Measurements from ENCODE around the gene EDC4. TPM values are rescaled to one million over a fixed set of nuclear protein-coding genes. Genes with fewer than 3 reads are reported as not detected.
"Not testable (repeated sequence)": the region's sequence is repeated elsewhere in the genome, so short reads cannot be mapped to it uniquely, and the experiment has no call there.

The EDC4 gene
- total and polyA plus RNA-seq, 4 donors, result 14.4 to 66.4 (median 50.0) TPM

DNA sequence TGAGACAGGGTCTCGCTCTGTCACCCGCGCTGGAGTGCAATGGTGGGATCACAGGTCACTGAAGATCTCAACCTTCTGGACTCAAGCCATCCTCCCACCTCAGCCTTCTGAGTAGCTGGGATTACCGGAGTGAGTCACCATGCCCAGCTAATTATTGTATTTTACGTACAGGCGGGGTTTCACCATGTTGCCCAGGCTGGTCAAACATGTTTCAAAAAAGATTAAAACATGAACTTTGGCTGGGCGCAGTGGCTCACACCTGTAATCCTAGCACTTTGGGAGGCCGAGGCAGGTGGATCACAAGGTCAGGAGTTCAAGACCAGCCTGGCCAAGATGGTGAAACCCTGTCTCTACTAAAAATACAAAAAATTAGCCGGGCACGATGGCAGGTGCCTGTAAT is 35.7 kb upstream of the EDC4 start:
- H3K9me3 ChIP-seq (ENCODE audit: control insufficient read depth, low read length); intact Hi-C loops (cut with DNase I); H3K27me3 ChIP-seq (ENCODE audit: control insufficient read depth in 1 of 2, insufficient read depth in 2 of 2, low read length in 1 of 2); H3K27ac ChIP-seq (ENCODE audit: low read depth in 1 of 2, low read length in 2 of 2); H3K4me1 ChIP-seq (ENCODE audit: control insufficient read depth in 1 of 2, insufficient read depth in 2 of 2, low read length in 2 of 2); DNase-seq; H3K36me3 ChIP-seq (ENCODE audit: control insufficient read depth in 1 of 2, insufficient read depth in 2 of 2, low read length in 1 of 2); H3K4me3 ChIP-seq (ENCODE audit: low read length in 2 of 2); ATAC-seq (ENCODE audit: low FRiP score): not testable (repeated sequence)
- 93 to 94% methylated on average over 10 of the region's 10 CpGs for WGBS, 2 donors

DNA sequence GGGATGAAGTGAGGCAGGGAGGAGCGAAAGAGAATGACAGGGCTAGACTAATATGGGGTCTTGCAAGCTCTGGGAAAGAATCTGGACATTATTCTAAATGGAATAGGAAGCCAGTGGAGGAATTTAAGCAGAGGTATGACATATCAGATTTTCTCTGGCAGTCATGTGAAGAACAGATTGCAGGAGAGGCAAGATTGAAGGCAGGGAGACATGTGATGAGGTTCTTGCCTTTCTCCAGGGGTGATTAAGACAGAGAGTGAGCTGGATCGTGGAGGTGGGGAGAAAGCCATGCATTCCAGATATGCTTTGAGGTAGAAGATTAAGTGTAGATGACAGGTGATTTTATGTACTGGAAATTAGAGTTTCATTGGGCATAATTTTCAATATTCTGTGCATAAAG is 35.0 kb upstream of the EDC4 start:
- DNase-seq, result no peak
- Histone ChIP-seq H3K27ac (ENCODE audit: low read depth in 1 of 2, low read length in 2 of 2) (no peak overlapping the region), H3K36me3 (ENCODE audit: control insufficient read depth in 1 of 2, insufficient read depth in 2 of 2, low read length in 1 of 2) (no peaks in the 10 kb centered on the region), H3K27me3 (ENCODE audit: control insufficient read depth in 1 of 2, insufficient read depth in 2 of 2, low read length in 1 of 2) (no peaks in the 10 kb centered on the region), H3K4me1 (ENCODE audit: control insufficient read depth in 1 of 2, insufficient read depth in 2 of 2, low read length in 2 of 2) (no peaks in the 10 kb centered on the region), H3K9me3 (ENCODE audit: control insufficient read depth, low read length) (no peaks in the 10 kb centered on the region), H3K4me3 (ENCODE audit: low read length in 2 of 2) (no peak overlapping the region)
- intact Hi-C loops (cut with DNase I), result no loop called here
- WGBS, 2 donors, result 83 to 91% methylated on average over 2 of the region's 2 CpGs
- no peak for ATAC-seq (ENCODE audit: low FRiP score)

DNA sequence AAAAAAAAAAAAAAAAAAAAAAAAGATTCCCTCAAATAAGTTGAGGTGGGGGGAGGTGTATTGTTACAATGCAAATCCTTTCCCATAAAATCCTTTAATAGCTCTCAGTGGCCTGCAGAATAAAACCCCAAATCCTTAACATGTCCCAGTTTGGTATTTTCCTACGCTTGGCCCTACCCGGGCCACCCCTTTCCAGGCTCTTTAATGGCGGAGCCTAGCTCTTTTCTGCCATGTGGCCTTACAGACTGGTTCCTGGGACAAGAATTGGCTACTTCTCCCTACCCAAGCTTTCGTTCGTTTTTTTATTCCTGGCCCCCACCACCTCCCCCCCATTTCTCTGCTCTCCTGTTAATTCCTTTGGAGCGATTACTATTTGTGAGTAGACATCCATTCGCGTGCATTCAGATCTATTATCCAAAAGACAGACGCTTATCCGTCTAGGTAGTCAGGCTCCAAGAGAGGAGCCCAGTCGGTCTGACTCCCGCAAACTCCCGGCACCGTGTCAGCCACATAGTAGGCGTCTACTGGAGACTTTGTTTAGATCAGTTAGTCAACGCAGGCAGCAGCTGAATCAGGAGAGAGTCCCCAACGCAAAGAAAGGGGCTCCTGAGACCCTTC is 31.5 kb upstream of the EDC4 start:
- DNase-seq, result no peak
- H3K27me3 ChIP-seq (ENCODE audit: control insufficient read depth in 1 of 2, insufficient read depth in 2 of 2, low read length in 1 of 2), result no peaks in the 10 kb centered on the region
- H3K36me3 ChIP-seq (ENCODE audit: control insufficient read depth in 1 of 2, insufficient read depth in 2 of 2, low read length in 1 of 2), result no peaks in the 10 kb centered on the region
- WGBS, 2 donors, result 30 to 33% methylated on average over 17 of the region's 17 CpGs
- ATAC-seq (ENCODE audit: low FRiP score), result no peak
- no peaks in the 10 kb centered on the region for H3K9me3 ChIP-seq (ENCODE audit: control insufficient read depth, low read length)
- intact Hi-C loops (cut with DNase I), result loop anchor here (5.0 kb wide), 2 partner anchors 34 to 41 kb away; partner anchors contain the start of genes NRN1L (in 1 of the 2), RANBP10 (in 1 of the 2) and TSNAXIP1 (in 1 of the 2)
- peak overlapping the region in 1 of 2 donors; percentile 42 for H3K4me3 ChIP-seq (ENCODE audit: low read length in 2 of 2)
- peak overlapping the region in 1 of 2 donors; percentile 85 for H3K27ac ChIP-seq (ENCODE audit: low read depth in 1 of 2, low read length in 2 of 2)
- peaks cover 0 to 2% of the 10 kb centered on the region in 2 donors for H3K4me1 ChIP-seq (ENCODE audit: control insufficient read depth in 1 of 2, insufficient read depth in 2 of 2, low read length in 2 of 2)

DNA sequence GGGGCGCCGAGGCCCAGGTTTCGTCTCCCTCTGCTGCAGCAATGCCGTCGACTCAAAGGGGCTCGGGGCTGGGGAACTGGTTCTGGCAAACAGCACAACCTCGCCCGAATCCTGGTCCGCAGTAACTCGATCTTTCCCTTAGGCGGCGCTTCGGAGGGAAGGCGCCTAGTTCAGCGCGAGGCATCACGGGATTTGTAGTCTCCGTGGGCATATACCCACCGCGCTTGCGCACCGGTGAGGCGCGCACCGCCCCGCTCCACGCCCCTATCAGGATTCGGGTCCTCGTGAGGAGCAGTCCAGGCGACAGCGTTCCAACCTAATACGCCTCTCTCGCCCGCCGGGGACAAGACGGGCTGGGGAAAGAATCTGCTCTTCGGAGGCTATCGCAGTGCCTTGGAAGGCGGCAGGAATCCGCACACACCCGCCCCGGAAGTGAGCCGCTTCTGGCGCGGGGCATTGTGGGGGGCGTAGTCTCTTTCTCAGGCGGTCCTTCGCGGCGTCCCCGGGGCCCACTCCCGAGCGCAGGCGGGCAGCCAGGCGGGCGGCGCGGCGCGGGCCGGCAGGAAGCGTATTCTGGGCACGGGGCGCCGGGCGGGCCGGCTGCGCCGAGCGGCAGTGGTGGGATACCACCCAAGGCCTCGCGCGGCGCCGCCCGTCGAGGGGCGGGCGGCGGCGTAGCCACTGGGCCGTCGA is 30.9 kb upstream of the EDC4 start, which contains the start of gene THAP11:
THAP11 (plus strand) TSS at position 505 of the 693 bp plus-strand sequence. CDS start 235 bp downstream, outside the sequence.
- peak within 1 kb of the TSS in 1 of 2 donors; percentile 97 for H3K27ac ChIP-seq (ENCODE audit: low read depth in 1 of 2, low read length in 2 of 2)
- ATAC-seq (ENCODE audit: low FRiP score) (peak; percentile 92), DNase-seq (peak; percentile 96 to 97)
- H3K4me3 ChIP-seq (ENCODE audit: low read length in 2 of 2), result peak within 1 kb of the TSS; percentile 50 to 81
- H3K27me3 ChIP-seq (ENCODE audit: control insufficient read depth in 1 of 2, insufficient read depth in 2 of 2, low read length in 1 of 2), result no peaks in the 10 kb centered on the region
- intact Hi-C loops (cut with DNase I), result loop anchor here (2.0 to 5.0 kb wide), 3 partner anchors 35 to 51 kb away; partner anchors contain the start of genes NRN1L (in 1 of the 2), PSKH1 (in 1 of the 2), RANBP10 (in 1 of the 2) and TSNAXIP1 (in 1 of the 2)
- H3K36me3 ChIP-seq (ENCODE audit: control insufficient read depth in 1 of 2, insufficient read depth in 2 of 2, low read length in 1 of 2), result no peaks in the 10 kb centered on the region
- no peaks in the 10 kb centered on the region for H3K9me3 ChIP-seq (ENCODE audit: control insufficient read depth, low read length)
- peaks cover 0 to 2% of the 10 kb centered on the region in 2 donors for H3K4me1 ChIP-seq (ENCODE audit: control insufficient read depth in 1 of 2, insufficient read depth in 2 of 2, low read length in 2 of 2)
- 0 to 1% methylated on average over 83 of the region's 83 CpGs for WGBS, 2 donors

DNA sequence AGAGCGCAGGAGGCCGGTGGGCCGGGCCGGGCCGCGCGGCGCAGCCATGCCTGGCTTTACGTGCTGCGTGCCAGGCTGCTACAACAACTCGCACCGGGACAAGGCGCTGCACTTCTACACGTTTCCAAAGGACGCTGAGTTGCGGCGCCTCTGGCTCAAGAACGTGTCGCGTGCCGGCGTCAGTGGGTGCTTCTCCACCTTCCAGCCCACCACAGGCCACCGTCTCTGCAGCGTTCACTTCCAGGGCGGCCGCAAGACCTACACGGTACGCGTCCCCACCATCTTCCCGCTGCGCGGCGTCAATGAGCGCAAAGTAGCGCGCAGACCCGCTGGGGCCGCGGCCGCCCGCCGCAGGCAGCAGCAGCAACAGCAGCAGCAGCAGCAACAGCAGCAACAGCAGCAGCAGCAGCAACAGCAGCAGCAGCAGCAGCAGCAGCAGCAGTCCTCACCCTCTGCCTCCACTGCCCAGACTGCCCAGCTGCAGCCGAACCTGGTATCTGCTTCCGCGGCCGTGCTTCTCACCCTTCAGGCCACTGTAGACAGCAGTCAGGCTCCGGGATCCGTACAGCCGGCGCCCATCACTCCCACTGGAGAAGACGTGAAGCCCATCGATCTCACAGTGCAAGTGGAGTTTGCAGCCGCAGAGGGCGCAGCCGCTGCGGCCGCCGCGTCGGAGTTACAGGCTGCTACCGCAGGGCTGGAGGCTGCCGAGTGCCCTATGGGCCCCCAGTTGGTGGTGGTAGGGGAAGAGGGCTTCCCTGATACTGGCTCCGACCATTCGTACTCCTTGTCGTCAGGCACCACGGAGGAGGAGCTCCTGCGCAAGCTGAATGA is 30.1 kb upstream of the EDC4 start:
- H3K4me3 ChIP-seq (ENCODE audit: low read length in 2 of 2), result peak overlapping the region; percentile 50 to 81
- no peaks in the 10 kb centered on the region for H3K27me3 ChIP-seq (ENCODE audit: control insufficient read depth in 1 of 2, insufficient read depth in 2 of 2, low read length in 1 of 2)
- peak overlapping the region in 1 of 2 donors; percentile 97 for H3K27ac ChIP-seq (ENCODE audit: low read depth in 1 of 2, low read length in 2 of 2)
- H3K4me1 ChIP-seq (ENCODE audit: control insufficient read depth in 1 of 2, insufficient read depth in 2 of 2, low read length in 2 of 2), result peaks cover 0 to 2% of the 10 kb centered on the region in 2 donors
- peak; percentile 35 for ATAC-seq (ENCODE audit: low FRiP score)
- DNase-seq, result peak; percentile 75 to 83
- no peaks in the 10 kb centered on the region for H3K9me3 ChIP-seq (ENCODE audit: control insufficient read depth, low read length)
- intact Hi-C loops (cut with DNase I), result loop anchor here (2.0 to 5.0 kb wide), 3 partner anchors 35 to 50 kb away; partner anchors contain the start of genes NRN1L (in 1 of the 2), PSKH1 (in 1 of the 2), RANBP10 (in 1 of the 2) and TSNAXIP1 (in 1 of the 2)
- no peaks in the 10 kb centered on the region for H3K36me3 ChIP-seq (ENCODE audit: control insufficient read depth in 1 of 2, insufficient read depth in 2 of 2, low read length in 1 of 2)
- 0 to 1% methylated on average over 59 to 67 of the region's 67 CpGs for WGBS, 2 donors

DNA sequence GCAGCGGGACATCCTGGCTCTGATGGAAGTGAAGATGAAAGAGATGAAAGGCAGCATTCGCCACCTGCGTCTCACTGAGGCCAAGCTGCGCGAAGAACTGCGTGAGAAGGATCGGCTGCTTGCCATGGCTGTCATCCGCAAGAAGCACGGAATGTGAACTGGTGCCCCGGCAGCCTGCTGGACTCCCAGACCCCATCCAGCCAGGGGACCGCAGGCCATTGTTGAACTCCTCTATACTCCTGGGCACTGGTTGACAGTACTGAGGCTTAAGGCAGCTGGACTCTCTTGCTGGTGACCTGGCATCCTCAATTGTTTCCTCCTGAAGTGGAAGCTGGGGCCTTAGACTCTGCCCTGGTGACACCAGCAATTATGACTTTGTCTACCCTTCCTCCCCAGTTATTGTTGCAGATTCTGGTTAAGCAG is 29.5 kb upstream of the EDC4 start:
- DNase-seq (no peak), ATAC-seq (ENCODE audit: low FRiP score) (no peak)
- peaks cover 0 to 5% of the 10 kb centered on the region in 2 donors for H3K4me1 ChIP-seq (ENCODE audit: control insufficient read depth in 1 of 2, insufficient read depth in 2 of 2, low read length in 2 of 2)
- peak overlapping the region; percentile 50 to 81 for H3K4me3 ChIP-seq (ENCODE audit: low read length in 2 of 2)
- 2 to 8% methylated on average over 11 of the region's 11 CpGs for WGBS, 2 donors
- peak overlapping the region in 1 of 2 donors; percentile 97 for H3K27ac ChIP-seq (ENCODE audit: low read depth in 1 of 2, low read length in 2 of 2)
- no peaks in the 10 kb centered on the region for H3K9me3 ChIP-seq (ENCODE audit: control insufficient read depth, low read length)
- no peaks in the 10 kb centered on the region for H3K36me3 ChIP-seq (ENCODE audit: control insufficient read depth in 1 of 2, insufficient read depth in 2 of 2, low read length in 1 of 2)
- no peaks in the 10 kb centered on the region for H3K27me3 ChIP-seq (ENCODE audit: control insufficient read depth in 1 of 2, insufficient read depth in 2 of 2, low read length in 1 of 2)
- intact Hi-C loops (cut with DNase I), result loop anchor here (2.0 to 5.0 kb wide), 3 partner anchors 36 to 49 kb away; partner anchors contain the start of genes NRN1L (in 1 of the 2), PSKH1 (in 1 of the 2), RANBP10 (in 1 of the 2) and TSNAXIP1 (in 1 of the 2)

DNA sequence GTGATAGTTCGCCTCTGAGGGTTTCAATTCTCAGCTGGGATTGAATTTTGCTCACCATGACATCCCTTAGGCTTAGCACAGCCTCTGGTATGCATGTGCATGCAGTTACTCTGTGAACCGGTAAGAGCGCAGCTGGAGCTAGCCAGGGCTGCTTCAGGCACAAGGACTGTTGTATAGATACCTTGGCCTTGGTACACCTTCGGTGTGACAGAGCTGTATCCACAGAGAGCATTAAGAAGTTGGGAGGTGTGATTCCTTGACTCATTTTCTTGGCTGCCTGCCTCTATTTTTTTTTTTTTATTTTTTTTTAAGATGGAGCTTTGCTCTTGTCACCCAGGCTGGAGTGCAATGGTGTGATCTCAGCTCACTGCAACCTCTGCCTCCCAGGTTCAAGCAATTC is 28.4 kb upstream of the EDC4 start:
- no peaks in the 10 kb centered on the region for H3K27me3 ChIP-seq (ENCODE audit: control insufficient read depth in 1 of 2, insufficient read depth in 2 of 2, low read length in 1 of 2)
- H3K36me3 ChIP-seq (ENCODE audit: control insufficient read depth in 1 of 2, insufficient read depth in 2 of 2, low read length in 1 of 2), result no peaks in the 10 kb centered on the region
- 60 to 67% methylated on average over 4 of the region's 4 CpGs for WGBS, 2 donors
- peaks cover 0 to 5% of the 10 kb centered on the region in 2 donors for H3K4me1 ChIP-seq (ENCODE audit: control insufficient read depth in 1 of 2, insufficient read depth in 2 of 2, low read length in 2 of 2)
- ATAC-seq (ENCODE audit: low FRiP score), result no peak
- H3K9me3 ChIP-seq (ENCODE audit: control insufficient read depth, low read length), result no peaks in the 10 kb centered on the region
- intact Hi-C loops (cut with DNase I), result loop anchor here (5.0 kb wide), 2 partner anchors 37 to 38 kb away; partner anchors contain the start of genes NRN1L (in 1 of the 2), RANBP10 (in 1 of the 2) and TSNAXIP1 (in 1 of the 2)
- no peak overlapping the region for H3K4me3 ChIP-seq (ENCODE audit: low read length in 2 of 2)
- DNase-seq, result no peak
- H3K27ac ChIP-seq (ENCODE audit: low read depth in 1 of 2, low read length in 2 of 2), result peak overlapping the region in 1 of 2 donors; percentile 20
